GM18861 (cell line): ENCODE data around the gene CGREF1.

Experiments
- ATAC-seq: cut with Tn5 transposase; IDR thresholded peaks from one replicate; pipeline ENCODE4 v1.9.1; 2021; ENCODE audit not compliant: unreplicated experiment

CGREF1 gene

DNA sequence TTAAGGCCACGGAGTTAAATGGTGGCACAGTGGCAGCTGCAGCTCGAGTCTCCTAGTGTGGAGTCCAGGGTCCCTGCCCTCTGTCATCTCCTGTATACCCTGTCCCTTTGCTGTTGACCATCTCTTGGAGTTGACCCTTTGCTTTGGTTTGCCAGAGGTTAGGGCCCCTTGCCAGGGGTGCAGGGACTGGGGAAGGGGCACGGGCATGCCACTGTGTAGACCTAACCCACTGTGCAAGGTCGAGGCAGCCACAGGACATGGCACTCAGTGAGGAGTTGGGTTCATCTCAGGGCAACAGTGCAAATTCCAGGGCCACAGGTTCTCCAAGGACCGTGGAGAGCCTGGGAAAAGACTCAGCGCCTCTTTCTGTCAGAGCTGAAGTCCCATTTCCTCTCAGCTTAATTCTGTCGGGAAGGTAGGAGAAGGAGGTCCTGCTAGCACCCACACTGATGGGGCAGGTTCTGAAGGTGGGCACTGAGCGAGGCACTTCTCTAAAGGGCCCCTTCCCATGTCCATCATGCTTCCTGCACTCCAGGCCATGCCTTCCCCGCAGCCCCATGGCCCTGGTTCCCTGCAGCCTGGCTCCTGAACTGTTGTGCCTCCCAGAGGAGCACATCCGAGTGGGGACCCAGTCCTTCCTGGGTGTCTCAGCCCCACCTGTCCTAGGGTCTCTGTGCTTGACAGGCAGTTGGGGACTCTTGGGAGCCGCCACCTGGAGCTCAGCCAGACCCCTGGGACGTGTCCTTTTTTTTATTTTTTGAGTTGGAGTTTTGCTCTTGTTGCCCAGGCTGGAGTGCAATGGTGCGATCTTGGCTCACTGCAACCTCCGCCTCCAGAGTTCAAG, 29.6 kb downstream of the CGREF1 start:
- ATAC-seq, result no peak

DNA sequence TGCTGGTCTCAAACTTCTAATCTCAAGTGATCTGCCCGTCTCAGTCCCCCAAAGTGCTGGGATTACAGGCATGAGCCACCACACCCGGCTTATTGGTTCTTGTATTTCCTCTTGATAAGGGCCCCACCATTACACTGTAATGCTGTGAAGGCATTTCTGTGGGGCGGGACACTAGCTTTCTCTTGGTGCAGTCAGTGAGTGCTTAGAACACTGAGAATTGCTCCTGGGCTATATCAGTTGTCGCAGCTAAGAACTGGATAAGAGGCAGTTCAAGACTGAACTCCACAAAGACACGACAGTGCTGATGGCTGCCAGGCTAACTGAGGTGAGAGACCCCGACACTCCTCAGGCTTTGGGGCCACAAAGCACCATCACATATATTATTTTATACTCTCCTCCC, 30.3 kb downstream of the CGREF1 start:
- ATAC-seq, result no peak

DNA sequence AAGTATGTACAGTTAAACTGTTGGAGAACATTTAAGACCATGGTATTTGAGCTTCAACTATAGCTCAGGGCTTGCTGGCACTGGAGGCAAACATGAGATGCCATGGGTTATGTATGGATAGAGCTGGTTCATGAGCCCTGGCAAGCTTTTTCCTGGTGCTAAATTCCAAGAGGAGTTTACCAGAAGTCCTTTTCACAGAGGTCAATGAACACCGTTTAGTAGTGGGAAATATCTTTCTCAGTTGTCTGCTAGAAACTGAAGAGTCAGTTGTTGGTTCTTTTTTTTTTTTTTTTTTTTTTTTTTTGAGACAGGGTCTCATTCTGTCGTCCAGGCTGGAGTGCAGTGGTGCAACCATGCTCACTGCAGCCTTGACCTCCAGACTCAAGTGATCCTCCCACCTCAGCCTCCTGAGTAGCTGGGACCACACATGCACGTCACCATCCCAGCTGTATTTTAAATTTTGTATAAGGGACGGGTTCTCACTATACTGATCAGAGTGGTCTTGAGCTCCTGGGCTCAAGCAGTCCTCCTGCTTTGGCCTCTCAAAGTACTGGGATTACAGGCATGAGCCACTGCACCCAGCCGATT, 31.0 kb downstream of the CGREF1 start:
- no peak for ATAC-seq

DNA sequence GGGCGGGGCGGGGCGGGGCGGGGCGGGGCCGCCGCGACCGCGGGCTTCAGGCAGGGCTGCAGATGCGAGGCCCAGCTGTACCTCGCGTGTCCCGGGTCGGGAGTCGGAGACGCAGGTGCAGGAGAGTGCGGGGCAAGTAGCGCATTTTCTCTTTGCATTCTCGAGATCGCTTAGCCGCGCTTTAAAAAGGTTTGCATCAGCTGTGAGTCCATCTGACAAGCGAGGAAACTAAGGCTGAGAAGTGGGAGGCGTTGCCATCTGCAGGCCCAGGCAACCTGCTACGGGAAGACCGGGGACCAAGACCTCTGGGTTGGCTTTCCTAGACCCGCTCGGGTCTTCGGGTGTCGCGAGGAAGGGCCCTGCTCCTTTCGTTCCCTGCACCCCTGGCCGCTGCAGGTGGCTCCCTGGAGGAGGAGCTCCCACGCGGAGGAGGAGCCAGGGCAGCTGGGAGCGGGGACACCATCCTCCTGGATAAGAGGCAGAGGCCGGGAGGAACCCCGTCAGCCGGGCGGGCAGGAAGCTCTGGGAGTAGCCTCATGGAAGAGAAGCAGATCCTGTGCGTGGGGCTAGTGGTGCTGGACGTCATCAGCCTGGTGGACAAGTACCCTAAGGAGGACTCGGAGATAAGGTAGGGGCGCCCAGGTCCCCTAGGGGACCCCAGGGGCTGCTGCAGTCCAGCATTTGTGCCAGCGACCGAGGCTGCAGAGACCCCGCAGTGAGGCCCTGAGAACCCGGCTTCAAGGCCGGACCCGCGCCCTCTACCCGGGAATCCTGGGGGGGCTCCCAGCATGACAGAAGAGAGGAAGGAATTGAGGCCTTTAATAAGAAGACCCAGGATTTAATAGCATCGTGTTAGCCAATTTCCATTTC, 32.0 kb downstream of the CGREF1 start, which contains the start of gene KHK:
KHK (plus strand) TSS at position 49 of the 870 bp plus-strand sequence; CDS start at position 537, 488 bp downstream.
- peak; percentile 11 for ATAC-seq

DNA sequence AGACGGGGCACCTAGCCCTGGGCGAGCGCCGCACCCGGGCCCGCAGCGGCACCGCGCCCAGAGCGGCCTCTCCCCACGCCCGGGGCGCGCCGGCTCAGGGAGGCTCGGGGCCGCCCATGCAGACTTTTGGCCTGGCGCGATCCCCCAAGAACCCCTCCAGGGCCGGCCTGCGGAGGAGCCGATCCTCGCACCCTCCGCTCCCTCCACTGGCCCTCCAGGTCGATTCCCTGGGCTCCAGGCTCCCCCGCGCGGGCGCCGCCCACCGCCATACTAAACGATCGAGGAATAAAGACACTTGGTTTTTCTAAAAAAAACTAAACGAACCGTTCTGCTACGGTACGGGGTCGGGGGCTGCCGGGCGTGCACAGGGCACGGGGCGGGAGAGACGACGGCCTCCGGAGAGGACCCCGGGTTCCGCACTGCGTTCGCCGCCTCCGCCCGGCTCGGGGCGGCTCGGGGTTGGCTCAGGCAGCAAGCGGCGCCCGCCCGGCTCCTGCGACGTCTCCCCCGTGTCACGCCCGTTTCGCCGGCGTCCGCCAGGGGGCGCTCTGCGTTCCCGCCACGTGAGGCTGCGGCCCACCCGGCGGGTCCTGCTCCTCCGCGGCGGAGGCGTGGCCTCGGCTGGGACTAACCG, 32.7 kb downstream of the CGREF1 start:
- ATAC-seq, result peak; percentile 71

DNA sequence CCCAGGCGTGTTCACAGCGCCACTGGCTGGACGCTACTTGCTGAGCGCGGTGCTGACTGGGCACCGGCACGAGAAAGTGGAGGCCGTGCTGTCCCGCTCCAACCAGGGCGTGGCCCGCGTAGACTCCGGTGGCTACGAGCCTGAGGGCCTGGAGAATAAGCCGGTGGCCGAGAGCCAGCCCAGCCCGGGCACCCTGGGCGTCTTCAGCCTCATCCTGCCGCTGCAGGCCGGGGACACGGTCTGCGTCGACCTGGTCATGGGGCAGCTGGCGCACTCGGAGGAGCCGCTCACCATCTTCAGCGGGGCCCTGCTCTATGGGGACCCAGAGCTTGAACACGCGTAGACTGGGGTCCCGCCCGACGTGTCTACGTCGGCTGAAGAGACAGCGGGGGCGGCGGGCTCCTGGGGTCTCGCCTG, 33.2 kb downstream of the CGREF1 start:
- peak; percentile 4 for ATAC-seq

DNA sequence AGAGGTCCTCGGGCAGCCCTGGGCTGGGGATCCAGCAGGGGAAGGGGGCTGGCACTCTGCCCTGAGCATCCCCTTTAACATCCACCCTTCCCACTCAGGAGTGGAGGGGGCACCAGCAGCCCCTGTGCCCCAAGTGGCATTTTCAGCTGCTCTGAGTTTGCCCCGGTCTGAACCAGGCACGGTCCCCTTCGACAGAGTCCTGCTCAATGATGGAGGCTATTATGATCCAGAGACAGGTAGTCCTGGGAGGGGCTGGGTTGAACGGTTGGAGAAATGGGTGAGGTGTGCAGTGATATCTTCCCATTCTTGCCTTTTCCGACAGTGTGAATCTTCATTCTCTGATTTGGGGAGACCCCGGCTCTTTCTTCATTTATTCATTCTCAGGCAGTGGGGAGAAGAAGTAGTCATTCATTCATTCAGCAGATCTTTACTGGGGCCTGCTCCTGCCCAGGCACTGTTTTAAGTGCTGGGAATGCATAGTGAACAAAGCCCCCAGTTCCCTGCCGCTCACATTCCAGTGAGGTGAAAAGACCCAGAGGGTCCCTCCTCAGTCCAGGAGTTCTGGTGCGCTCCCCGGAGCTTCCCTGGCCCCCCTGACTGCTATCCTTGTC, 33.8 kb downstream of the CGREF1 start:
- no peak for ATAC-seq

DNA sequence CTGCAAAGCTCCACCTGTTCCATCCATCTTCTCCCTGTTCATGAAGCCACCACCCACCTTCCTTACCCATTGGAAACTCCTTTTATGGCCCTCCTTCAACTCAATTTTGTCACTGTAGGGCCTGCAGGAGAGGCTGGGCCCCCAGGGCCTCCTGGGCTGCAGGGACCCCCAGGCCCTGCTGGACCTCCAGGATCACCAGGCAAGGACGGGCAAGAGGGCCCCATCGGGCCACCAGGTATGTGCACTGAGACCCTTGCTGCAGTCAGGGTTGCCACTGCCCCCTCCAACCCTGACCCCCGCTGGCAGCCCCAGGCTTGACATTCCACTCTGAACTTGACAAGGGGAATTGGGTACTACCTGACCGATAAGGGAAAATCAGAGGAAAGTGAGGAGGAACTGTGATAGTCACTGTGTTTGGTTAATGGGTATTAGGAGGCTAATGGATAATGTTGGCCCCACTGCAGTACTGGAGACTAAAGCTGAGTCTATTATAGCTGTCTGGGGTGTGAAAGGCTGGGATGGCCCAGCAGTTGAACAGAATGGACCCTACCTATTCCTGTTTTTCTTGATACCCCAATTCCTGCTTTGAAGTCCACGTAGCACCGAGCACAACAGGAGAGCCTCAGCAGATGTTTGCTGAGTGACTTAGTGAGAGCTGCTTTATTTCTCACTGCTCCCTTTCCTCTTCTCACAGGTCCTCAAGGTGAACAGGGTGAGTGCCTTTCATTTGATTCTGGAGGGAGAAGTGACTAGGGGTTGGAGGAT, 34.4 kb downstream of the CGREF1 start:
- no peak for ATAC-seq

DNA sequence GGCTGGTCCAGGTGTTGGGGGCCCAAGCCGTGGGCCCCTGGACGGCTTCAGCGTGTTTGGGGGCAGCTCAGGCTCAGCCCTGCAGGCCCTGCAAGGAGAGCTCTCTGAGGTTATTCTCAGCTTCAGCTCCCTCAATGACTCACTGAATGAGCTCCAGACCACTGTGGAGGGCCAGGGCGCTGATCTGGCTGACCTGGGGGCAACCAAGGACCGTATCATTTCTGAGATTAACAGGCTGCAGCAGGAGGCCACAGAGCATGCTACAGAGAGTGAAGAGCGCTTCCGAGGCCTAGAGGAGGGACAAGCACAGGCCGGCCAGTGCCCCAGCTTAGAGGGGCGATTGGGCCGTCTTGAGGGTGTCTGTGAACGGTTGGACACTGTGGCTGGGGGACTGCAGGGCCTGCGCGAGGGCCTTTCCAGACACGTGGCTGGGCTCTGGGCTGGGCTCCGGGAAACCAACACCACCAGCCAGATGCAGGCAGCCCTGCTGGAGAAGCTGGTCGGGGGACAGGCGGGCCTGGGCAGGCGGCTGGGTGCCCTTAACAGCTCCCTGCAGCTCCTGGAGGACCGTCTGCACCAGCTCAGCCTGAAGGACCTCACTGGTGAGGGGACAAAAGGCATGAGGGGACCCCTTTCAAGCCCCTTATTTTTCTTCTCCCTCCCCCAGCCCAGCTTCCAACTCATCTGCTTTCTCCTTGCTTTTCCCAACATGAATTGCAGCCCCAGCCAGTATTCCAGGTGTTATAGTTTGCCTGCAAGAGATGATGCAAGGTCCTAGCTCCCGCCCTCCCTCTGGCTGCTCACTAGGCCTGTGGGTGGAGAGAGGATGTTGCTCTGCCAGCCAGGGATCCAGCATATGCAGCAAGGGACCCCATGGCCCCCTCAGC, 35.3 kb downstream of the CGREF1 start:
- no peak for ATAC-seq

DNA sequence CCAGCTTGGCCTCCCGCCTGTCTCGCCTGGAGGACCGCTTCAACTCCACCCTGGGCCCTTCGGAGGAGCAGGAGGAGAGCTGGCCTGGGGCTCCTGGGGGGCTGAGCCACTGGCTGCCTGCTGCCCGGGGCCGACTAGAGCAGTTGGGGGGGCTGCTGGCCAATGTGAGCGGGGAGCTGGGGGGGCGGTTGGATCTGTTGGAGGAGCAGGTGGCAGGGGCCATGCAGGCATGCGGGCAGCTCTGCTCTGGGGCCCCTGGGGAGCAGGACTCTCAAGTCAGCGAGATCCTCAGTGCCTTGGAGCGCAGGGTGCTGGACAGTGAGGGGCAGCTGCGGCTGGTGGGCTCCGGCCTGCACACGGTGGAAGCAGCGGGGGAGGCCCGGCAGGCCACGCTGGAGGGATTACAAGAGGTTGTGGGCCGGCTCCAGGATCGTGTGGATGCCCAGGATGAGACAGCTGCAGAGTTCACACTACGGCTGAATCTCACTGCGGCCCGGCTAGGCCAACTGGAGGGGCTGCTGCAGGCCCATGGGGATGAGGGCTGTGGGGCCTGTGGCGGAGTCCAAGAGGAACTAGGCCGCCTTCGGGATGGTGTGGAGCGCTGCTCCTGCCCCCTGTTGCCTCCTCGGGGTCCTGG, 36.0 kb downstream of the CGREF1 start:
- ATAC-seq, result no peak

DNA sequence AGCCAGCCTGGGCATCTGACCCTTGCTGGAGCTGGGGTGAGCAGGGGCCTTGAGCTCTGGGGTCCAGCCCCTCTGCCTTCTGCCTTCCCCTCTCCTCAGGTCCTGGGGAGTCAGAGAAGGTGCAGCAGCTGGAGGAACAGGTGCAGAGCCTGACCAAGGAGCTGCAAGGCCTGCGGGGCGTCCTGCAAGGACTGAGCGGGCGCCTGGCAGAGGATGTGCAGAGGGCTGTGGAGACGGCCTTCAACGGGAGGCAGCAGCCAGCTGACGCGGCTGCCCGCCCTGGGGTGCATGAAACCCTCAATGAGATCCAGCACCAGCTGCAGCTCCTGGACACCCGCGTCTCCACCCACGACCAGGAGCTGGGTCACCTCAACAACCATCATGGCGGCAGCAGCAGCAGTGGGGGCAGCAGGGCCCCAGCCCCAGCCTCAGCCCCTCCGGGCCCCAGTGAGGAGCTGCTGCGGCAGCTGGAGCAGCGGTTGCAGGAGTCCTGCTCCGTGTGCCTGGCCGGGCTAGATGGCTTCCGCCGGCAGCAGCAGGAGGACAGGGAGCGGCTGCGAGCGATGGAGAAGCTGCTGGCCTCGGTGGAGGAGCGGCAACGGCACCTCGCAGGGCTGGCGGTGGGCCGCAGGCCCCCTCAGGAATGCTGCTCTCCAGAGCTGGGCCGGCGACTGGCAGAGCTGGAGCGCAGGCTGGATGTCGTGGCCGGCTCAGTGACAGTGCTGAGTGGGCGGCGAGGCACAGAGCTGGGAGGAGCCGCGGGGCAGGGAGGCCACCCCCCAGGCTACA, 36.8 kb downstream of the CGREF1 start:
- no peak for ATAC-seq

DNA sequence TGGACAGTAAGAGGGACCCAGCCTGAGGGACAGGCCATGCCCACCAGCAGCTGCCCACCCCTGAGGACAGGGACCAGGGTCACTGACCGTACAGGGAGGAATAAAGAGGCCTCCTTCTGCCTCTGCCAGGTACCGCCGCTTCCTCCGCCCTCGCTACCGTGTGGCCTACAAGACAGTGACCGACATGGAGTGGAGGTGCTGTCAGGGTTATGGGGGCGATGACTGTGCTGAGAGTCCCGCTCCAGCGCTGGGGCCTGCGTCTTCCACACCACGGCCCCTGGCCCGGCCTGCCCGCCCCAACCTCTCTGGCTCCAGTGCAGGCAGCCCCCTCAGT, 38.4 kb downstream of the CGREF1 start:
- ATAC-seq, result no peak

DNA sequence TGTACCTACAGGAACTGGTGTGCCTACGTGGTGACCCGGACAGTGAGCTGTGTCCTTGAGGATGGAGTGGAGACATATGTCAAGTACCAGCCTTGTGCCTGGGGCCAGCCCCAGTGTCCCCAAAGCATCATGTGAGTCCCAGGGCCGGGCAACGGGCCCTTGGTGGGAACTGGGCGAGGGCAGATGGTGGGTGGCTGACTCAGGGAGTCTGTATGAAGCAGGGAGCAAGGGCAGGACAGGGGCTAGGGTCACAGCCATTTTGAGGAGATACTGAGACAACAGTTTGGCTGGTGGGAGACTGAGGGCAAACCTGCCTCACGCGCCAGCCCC, 38.8 kb downstream of the CGREF1 start:
- no peak for ATAC-seq

DNA sequence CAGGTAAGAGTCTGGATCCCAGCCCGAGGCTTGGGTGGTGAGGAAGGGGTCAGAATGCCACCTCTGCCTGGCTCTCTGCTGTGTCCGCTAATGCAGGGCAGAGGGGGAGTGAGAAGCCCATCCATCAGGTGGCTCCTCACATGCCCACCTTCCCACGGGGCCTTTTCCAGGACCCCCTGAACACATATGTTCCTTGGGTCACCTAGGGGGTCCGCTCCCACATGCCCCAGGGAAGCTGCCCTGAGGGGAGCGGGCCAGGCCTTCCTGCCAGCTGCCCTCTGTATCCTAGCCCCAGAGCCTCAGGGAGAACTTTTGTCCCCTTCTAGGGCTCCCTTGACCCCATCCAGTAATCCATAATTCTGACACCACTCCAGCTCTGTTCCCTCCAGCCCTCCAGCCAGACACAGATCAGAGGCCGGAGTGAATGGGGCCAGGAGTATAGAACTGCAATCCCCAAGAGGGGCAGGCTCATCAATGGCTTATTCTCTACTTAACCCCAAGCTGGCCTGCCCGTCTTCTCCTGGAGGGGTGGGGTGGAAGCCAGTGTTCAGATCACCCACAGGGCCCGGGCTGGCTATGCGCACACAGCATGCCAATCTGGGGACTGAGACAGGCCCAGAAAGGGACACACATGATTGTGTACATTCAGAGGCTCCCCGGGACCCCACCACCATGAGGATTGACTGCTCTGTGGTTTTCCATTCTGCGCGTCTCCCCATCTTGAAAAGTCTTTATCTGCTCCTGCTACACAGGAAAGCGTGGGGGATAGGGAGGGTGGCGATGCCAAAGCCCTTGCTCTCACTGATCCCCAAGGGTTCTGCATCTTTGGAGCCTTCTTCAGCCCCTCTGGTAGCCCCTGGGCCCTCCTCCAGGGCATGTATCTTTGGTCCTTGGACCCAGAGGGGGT, 39.4 kb downstream of the CGREF1 start:
- no peak for ATAC-seq

DNA sequence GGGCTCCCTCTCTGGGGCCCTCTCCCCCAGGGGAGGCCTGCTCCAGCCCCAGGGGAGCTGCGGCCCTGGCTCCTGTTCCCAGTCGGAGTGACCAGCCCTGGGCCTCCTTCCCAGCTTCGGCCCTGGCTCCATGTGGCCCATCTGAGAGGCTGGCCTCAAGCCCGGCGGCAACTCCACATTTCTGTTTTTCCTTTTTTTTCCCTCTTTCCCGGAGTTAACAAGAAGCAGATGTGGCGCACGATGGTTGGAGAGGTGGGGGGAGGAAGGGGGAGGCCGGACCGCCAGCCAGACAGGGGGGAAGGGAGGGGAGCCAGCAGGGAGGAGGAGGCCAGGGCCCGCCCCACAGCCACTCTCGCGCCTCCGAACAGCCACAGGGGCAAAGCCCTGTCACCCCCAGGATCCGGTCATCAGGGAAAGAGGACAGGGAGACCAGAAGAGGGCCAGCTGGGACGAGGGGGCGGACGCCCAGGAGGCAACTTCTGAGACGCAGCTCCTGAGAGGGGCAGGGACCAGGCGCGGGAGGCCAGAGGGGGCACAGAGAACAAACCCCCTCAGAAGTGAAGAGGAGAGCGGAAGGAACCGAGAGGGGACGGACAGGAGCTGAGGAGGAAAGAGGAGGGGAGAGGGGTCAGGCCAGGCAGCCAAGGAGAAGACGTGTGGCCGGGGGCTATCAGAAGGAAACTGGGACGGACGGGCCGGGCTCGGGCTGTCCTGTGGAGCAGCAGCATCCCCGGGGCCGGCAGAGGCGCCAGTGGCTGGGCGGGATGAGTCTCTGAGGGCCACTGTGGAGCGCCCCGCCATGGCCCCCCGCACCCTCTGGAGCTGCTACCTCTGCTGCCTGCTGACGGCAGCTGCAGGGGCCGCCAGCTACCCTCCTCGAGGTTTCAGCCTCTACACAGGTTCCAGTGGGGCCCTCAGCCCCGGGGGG, 40.4 kb downstream of the CGREF1 start, which contains the start of gene EMILIN1:
EMILIN1 (plus strand) TSS at position 349 of the 928 bp plus-strand sequence; CDS start at position 800, 451 bp downstream.
- ATAC-seq, result no peak

DNA sequence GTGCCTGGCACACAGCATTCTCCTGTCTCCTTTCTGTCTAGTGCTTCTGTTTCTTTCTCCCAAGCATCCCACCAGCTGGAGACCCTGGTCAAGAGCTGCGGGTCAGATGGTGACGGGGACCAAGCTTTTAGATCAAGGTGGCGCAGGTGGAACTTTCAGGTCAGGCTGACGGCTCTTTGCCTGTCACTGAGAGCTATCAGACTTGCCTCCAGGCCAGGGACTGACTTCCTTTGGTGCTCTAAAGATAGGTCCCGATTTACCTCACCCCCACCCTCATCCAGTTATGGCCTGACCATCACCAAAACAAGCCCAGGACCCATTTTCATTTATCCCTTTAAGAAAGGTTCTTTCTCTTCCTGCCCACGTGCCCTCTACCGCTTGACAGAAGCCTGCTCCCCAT, 41.7 kb downstream of the CGREF1 start:
- no peak for ATAC-seq
